NOMO-1 treated with dmso at 0.1 percent for 144 hours (cell line): ENCODE data around the gene TMEM47.

ENCODE experiments used
- DNase-seq: peaks from one replicate; lab custom pipeline; 2025; ENCODE audit not compliant: unreplicated experiment; lab: John Stamatoyannopoulos, UW

TMEM47 gene

DNA sequence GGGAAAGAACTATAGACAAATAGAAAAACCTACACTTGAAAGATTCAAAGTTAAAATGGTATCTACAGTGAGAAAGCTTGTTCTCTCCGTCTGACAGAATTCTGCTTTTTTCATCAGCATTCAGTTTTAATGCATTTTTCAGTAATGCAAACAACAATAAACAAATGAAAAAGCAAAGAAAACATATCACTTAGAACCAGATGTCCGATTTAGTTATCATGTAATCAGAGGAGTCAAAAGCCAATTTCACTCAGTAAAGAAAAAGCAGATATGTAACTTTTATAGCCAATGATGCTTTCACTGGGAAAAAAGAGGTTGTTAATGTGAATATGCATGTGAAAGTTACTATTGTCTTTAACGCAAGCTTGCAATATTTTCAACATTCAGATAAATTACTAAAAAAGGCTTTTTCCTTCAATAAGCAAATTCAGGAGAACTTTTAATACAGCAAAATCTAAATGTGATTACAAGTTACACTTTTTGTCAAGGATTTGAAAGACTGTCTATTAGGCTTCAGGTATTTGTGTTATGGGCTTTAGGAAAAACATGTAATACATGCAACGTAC is 70.7 kb downstream of the TMEM47 start:
- no peak for DNase-seq

DNA sequence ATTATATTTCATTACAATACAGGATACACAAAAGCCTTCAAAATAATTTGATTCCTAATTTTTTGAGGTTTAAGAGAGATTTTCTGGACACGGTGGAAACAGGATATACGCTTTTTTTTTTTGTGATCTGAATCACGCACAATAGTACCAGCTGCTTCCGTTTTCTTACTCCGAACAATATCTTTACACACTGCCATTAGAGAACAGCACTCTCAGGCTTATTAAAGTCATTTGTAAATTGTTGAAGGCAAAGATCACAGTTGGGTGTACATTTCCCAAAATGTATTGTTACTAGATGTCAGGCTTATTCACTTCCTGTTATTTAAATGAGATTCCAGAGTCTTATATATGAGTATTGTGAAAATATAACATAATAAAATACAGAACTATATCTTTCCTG is 71.5 kb downstream of the TMEM47 start:
- DNase-seq: no peak

- DNase-seq: no peak
Observed at GRCh38 chrX:34584781-34585180, 72.3 kb downstream of the TMEM47 start.

DNA sequence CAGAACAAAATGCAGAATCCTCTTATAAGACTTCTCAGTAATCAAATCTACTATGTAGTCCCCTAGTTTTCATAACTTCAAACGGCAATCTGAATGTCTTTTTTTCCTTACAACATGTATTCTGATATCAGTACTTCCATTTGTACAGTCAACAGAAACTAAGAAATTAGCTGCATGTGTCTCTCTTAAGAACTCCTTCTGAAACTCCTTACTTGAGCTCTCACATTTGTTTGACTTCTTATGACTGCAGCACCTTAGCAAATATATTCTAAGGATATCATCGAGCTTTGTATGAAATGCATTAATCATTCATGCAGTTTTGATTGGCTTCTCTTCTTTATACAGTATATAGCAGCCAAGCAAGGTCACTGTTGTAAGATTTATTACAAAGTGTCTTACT is 77.0 kb downstream of the TMEM47 start:
- DNase-seq: no peak

DNA sequence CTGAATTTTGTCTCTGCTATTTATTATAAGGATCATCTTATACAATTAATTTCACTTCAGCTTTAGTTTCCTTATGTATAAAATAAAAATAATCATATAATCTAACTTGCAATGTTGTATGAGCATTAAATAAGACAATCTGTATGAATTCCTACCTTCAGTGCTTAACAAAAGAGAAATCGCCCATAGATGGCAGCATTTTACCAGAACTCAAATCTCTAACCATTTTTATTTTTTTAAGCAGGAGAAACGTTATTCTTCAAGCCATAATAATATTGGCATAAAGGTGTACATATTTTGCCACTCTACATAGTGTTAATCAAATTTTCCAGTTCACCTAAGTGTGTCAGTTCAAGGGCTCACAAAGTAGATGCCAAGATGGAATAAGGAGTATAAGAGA is 78.8 kb downstream of the TMEM47 start:
- no peak for DNase-seq
